GM12864 (cell line): ENCODE measurements around the gene ABHD14A.

Experiments
- DNase-seq: peaks from one replicate; pipeline ENCODE4 v3.0.0-alpha.2; 2011; ENCODE audit warnings: low read depth
- H3K4me3 ChIP-seq: 2 replicates; pipeline ENCODE4 v1.5.1; 2011; ENCODE audit warnings: mild to moderate bottlenecking, low read depth, low read length, control low read depth
- CTCF ChIP-seq: IDR thresholded peaks from 2 replicates; pipeline ENCODE4 v1.5.1; 2011; ENCODE audit warnings: low read depth, mild to moderate bottlenecking, moderate library complexity, low read length, control low read depth, inconsistent platforms; ENCODE audit errors: missing control alignments

The ABHD14A gene

GRCh38 chr3:51937014-51937413 is 37.9 kb upstream of the ABHD14A start:
- no peak for DNase-seq
- no peak overlapping the region for H3K4me3 ChIP-seq
- TF ChIP-seq CTCF = no peak

GRCh38 chr3:51937611-51938450 is 37.0 kb upstream of the ABHD14A start:
- no peak for TF ChIP-seq CTCF
- no peak for DNase-seq
- no peak overlapping the region for H3K4me3 ChIP-seq

GRCh38 chr3:51938780-51939425 is 36.0 kb upstream of the ABHD14A start:
- TF ChIP-seq CTCF = no peak
- H3K4me3 ChIP-seq = no peak overlapping the region
- no peak for DNase-seq

GRCh38 chr3:51940648-51941462 is 34.0 kb upstream of the ABHD14A start:
- H3K4me3 ChIP-seq = peak overlapping the region; percentile 88
- no peak for DNase-seq
- TF ChIP-seq CTCF = no peak

- no peak for DNase-seq
- TF ChIP-seq CTCF = no peak
- peak overlapping the region; percentile 88 for H3K4me3 ChIP-seq
These were observed 33.4 kb upstream of the ABHD14A start for GRCh38 chr3:51941463-51941797.

GRCh38 chr3:51941798-51942602 is 32.9 kb upstream of the ABHD14A start, which contains the start of the genes PARP3 and RRP9:
Gene PARP3 (plus strand): TSS chr3:51942363. CDS start chr3:51943356, 993 bp downstream.
Gene RRP9 (minus strand): TSS chr3:51941904. CDS start chr3:51941867, 37 bp downstream.
- peak; percentile 98 for TF ChIP-seq CTCF
- H3K4me3 ChIP-seq = peak within 1 kb of the TSS; percentile 88
- peak; percentile 99 for DNase-seq
